Neural cell (in vitro differentiated cells): ENCODE data around the gene FOXL1. TPM values are rescaled to one million over a fixed set of nuclear protein-coding genes. Genes with fewer than 3 reads are reported as not detected.

Experiments
- H2AFZ ChIP-seq: fragments of 200-600, 300-800 bp; sonication (generic), shearing (Covaris generic); 2 replicates; pipeline ENCODE4 v1.6.0; 2014; ENCODE audit warnings: low read depth, mild to moderate bottlenecking, antibody characterized with exemption, low read length, moderate library complexity
- H3F3A ChIP-seq: fragments of 200-600 bp; shearing (Covaris generic); 2 replicates; pipeline ENCODE4 v1.6.1; 2016; ENCODE audit warnings: mild to moderate bottlenecking, moderate library complexity, mixed read lengths, antibody characterized with exemption, low read length; ENCODE audit not compliant: insufficient read depth, poor library complexity, severe bottlenecking
- H3K27ac ChIP-seq: fragments of 200-600, 300-800 bp; sonication (generic), shearing (Covaris generic); 2 replicates; pipeline ENCODE4 v1.5.1; 2014; ENCODE audit warnings: mild to moderate bottlenecking, low read length, moderate library complexity
- H3K27me3 ChIP-seq: fragments of 300-800, 200-600 bp; sonication (generic), shearing (Covaris generic); 2 replicates; pipeline ENCODE4 v1.6.0; 2014; ENCODE audit warnings: mild to moderate bottlenecking, low read depth, low read length, moderate library complexity; ENCODE audit not compliant: insufficient read depth
- H3K36me3 ChIP-seq: fragments of 300-800, 200-600 bp; sonication (generic), shearing (Covaris generic); 2 replicates; pipeline ENCODE4 v1.5.1; 2014; ENCODE audit warnings: mild to moderate bottlenecking, antibody characterized with exemption, low read length, moderate library complexity; ENCODE audit not compliant: insufficient read depth
- H3K4me2 ChIP-seq: fragments of 300-800, 200-600 bp; sonication (generic), shearing (Covaris generic); 2 replicates; pipeline ENCODE4 v1.6.0; 2014; ENCODE audit warnings: mild to moderate bottlenecking, low read length
- H3K4me3 ChIP-seq: fragments of 300-800, 200-600 bp; sonication (generic), shearing (Covaris generic); 2 replicates; pipeline ENCODE4 v1.5.1; 2014; ENCODE audit warnings: mild to moderate bottlenecking, low read length, moderate library complexity
- H3K79me2 ChIP-seq: fragments of 200-600 bp; shearing (Covaris generic); replicated peaks from 2 replicates; pipeline ENCODE4 v1.6.0; 2014; ENCODE audit warnings: mild to moderate bottlenecking, low read length, moderate library complexity; ENCODE audit not compliant: insufficient read depth
- H3K9ac ChIP-seq: fragments of 300-800, 200-600 bp; sonication (generic), shearing (Covaris generic); 2 replicates; pipeline ENCODE4 v1.6.1; 2016; ENCODE audit warnings: mild to moderate bottlenecking, low read length, mixed read lengths
- H3K9me2 ChIP-seq: fragments of 200-600 bp; shearing (Covaris generic); 2 replicates; pipeline ENCODE4 v1.6.1; 2016; ENCODE audit warnings: mild to moderate bottlenecking, low read length, mixed read lengths; ENCODE audit not compliant: insufficient read depth
- H3K9me3 ChIP-seq: fragments of 200-600, 300-800 bp; sonication (generic), shearing (Covaris generic); 2 replicates; pipeline ENCODE4 v1.6.1; 2016; ENCODE audit warnings: mild to moderate bottlenecking, mixed run types, low read length, moderate library complexity, mixed read lengths
- H4K20me1 ChIP-seq: fragments of 200-600 bp; shearing (Covaris generic); 2 replicates; pipeline ENCODE4 v1.6.1; 2016; ENCODE audit warnings: mild to moderate bottlenecking, mixed run types; ENCODE audit not compliant: insufficient read depth
- EP300 ChIP-seq: fragments of 450-650 bp; conservative IDR thresholded peaks from 2 replicates; pipeline ENCODE4 v1.6.1; 2014; ENCODE audit warnings: antibody characterized with exemption, mild to moderate bottlenecking, moderate library complexity; ENCODE audit not compliant: poor library complexity, severe bottlenecking
- EZH2 ChIP-seq: fragments of 200-600, 300-800 bp; shearing (Covaris generic), sonication (generic); IDR thresholded peaks from 2 replicates; pipeline ENCODE4 v1.6.1; 2014; ENCODE audit warnings: antibody characterized with exemption, low read length, borderline replicate concordance, mild to moderate bottlenecking; ENCODE audit not compliant: insufficient read depth, poor library complexity, severe bottlenecking
- MXI1 ChIP-seq: fragments of 450-650 bp; conservative IDR thresholded peaks from 2 replicates; pipeline ENCODE4 v1.6.1; 2014; ENCODE audit warnings: antibody characterized with exemption, mild to moderate bottlenecking; ENCODE audit not compliant: poor library complexity, severe bottlenecking
- POLR2AphosphoS5 ChIP-seq: IDR thresholded peaks from 2 replicates; pipeline ENCODE4 v1.6.1; 2012
- RAD21 ChIP-seq: fragments of 450-650 bp; conservative IDR thresholded peaks from 2 replicates; pipeline ENCODE4 v1.6.1; 2014; ENCODE audit warnings: antibody characterized with exemption, mild to moderate bottlenecking, moderate library complexity
- REST ChIP-seq: IDR thresholded peaks from 2 replicates; pipeline ENCODE4 v1.6.1; 2012; ENCODE audit warnings: borderline replicate concordance
- SMC3 ChIP-seq: fragments of 450-650 bp; conservative IDR thresholded peaks from 2 replicates; pipeline ENCODE4 v1.6.1; 2014; ENCODE audit warnings: antibody characterized with exemption, mild to moderate bottlenecking, moderate library complexity; ENCODE audit not compliant: poor library complexity
- TAF1 ChIP-seq: IDR thresholded peaks from 2 replicates; pipeline ENCODE4 v1.6.1; 2012; ENCODE audit warnings: low read depth
- polyA plus RNA-seq: library from polyadenylated mRNA; depleted of rRNA; stranded (reverse); fragments of >200 nt; gene quantifications from 2 replicates; pipeline ENCODE4 v1.2.3, GENCODE V29; 2014
- TF ChIP-seq, protein P1 (sequence below): fragments of 450-650 bp; IDR thresholded peaks from 2 replicates; pipeline ENCODE4 v1.5.1; 2014; ENCODE audit warnings: antibody characterized with exemption, mild to moderate bottlenecking, moderate library complexity; ENCODE audit not compliant: poor library complexity, severe bottlenecking

Gene FOXL1
- polyA plus RNA-seq, 1 donor from 2014 or later = 0.07 TPM

DNA sequence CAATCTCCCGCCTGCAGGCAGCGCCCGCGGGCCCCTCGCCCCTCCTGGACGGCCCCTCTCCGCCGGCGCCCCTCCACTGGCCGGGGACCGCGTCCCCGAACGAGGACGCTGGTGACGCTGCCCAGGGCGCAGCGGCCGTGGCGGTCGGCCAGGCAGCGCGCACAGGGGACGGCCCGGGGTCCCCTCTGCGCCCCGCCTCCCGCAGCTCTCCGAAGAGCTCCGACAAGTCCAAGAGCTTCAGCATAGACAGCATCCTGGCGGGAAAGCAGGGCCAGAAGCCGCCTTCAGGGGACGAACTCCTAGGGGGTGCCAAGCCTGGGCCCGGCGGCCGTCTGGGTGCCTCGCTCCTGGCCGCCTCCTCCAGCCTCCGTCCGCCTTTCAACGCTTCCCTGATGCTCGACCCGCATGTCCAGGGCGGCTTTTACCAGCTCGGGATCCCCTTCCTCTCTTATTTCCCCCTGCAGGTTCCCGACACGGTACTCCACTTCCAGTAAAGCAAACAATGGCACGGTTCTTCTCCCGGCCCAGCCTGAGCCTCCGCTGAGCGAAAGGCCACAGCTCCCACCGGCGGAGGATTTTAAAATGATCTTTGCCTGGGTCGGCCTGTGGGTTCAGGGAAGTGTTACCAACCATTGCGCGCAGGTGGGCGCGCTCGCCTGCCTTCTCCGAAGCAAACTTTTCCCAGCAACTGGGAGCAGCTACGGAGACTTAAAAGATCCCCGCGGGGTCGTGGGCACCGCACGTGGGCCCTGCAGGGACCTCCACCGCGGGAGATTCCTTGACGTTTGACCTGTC lies 1.1 kb downstream of the FOXL1 start:
- Histone ChIP-seq H3K36me3 (no peaks in the 10 kb centered on the region), H2AFZ (no peak overlapping the region), H3K79me2 (no peaks in the 10 kb centered on the region), H3F3A (no peaks in the 10 kb centered on the region), H3K27ac (no peak overlapping the region), H3K27me3 (peaks cover 84% of the 10 kb centered on the region), H3K9me2 (no peaks in the 10 kb centered on the region), H3K9me3 (no peaks in the 10 kb centered on the region), H4K20me1 (no peaks in the 10 kb centered on the region), H3K4me3 (no peak overlapping the region), H3K4me2 (no peak overlapping the region), H3K9ac (no peak overlapping the region)
- TF ChIP-seq RAD21 (no peak), MXI1 (no peak), REST (no peak), TAF1 (no peak), POLR2AphosphoS5 (no peak), SMC3 (no peak), EP300 (no peak), EZH2 (no peak)
- TF ChIP-seq, protein P1, sequence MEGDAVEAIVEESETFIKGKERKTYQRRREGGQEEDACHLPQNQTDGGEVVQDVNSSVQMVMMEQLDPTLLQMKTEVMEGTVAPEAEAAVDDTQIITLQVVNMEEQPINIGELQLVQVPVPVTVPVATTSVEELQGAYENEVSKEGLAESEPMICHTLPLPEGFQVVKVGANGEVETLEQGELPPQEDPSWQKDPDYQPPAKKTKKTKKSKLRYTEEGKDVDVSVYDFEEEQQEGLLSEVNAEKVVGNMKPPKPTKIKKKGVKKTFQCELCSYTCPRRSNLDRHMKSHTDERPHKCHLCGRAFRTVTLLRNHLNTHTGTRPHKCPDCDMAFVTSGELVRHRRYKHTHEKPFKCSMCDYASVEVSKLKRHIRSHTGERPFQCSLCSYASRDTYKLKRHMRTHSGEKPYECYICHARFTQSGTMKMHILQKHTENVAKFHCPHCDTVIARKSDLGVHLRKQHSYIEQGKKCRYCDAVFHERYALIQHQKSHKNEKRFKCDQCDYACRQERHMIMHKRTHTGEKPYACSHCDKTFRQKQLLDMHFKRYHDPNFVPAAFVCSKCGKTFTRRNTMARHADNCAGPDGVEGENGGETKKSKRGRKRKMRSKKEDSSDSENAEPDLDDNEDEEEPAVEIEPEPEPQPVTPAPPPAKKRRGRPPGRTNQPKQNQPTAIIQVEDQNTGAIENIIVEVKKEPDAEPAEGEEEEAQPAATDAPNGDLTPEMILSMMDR = no peak

DNA sequence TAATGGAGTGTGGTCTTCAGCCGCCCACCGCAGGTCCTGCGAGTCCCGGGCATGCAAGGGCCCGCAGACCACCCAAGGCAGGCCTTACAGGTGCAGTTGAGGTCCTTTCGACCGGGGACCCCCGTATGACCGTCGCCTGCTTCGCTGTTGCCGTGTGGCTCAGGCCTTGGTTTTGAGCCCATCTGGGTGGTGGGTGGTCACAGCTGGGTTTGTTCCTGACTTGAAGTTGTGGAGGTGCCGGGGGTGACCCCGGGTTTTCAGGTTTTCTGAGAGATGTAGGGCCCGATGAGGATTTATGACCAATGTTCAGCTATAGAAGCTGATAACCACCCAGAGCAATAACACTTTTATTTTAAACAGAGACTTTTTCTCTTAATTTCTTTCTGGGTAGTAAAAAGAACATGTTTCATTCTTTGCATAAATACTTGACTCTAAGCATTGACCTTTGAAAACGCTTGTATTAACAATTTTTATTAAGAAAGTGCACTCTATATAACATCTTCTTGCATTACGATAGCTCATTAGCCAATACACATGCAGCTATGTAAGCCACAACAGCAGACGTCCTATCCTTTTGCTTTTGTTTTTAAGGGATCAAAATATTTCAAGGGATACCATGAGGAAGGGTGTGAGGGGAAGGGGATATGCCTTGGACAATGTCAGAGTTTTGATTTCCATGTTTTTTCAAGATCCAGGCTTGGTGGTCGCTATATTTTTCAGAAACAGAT lies 1.9 kb downstream of the FOXL1 start:
- TF ChIP-seq REST = no peak
- TF ChIP-seq SMC3 = no peak
- no peak for TF ChIP-seq EP300
- no peak for TF ChIP-seq RAD21
- TF ChIP-seq, protein P1 = no peak
- no peak for TF ChIP-seq TAF1
- no peak for TF ChIP-seq POLR2AphosphoS5
- no peak for TF ChIP-seq EZH2
- TF ChIP-seq MXI1 = no peak
- Histone ChIP-seq H3K36me3 (no peaks in the 10 kb centered on the region), H2AFZ (no peak overlapping the region), H3K27ac (no peak overlapping the region), H3K9me2 (no peaks in the 10 kb centered on the region), H3K79me2 (no peaks in the 10 kb centered on the region), H3F3A (no peaks in the 10 kb centered on the region), H3K9ac (no peak overlapping the region), H3K4me2 (no peak overlapping the region), H4K20me1 (no peaks in the 10 kb centered on the region), H3K9me3 (no peaks in the 10 kb centered on the region), H3K4me3 (no peak overlapping the region), H3K27me3 (peaks cover 76% of the 10 kb centered on the region)
